SK-N-SH (cell line): ENCODE results near the gene RAPGEF4. TPM values are rescaled to one million over a fixed set of nuclear protein-coding genes. Genes with fewer than 3 reads are reported as not detected.

Experiments used
- CTCF ChIA-PET: fragments of 300-600, 350-600 bp; formaldehyde crosslinking; extraction: SDS; loops from one replicate; lab custom pipeline; 2021; lab: Yijun Ruan, JAX
- POLR2A ChIA-PET: fragments of 350-600 bp; sonication (Branson Sonifier 250); formaldehyde crosslinking; extraction: SDS; loops from one replicate; lab custom pipeline; 2020; ENCODE audit warnings: antibody characterized with exemption, inconsistent platforms; lab: Yijun Ruan, JAX
- DNase-seq: peaks from one replicate; pipeline ENCODE4 v3.0.0; 2012
- H2AFZ ChIP-seq: fragments of 200-600 bp; sonication (generic); 2 replicates; pipeline ENCODE4 v1.8.1; 2016; ENCODE audit warnings: antibody characterized with exemption, mild to moderate bottlenecking, low read depth
- H3F3A ChIP-seq: fragments of 200-600 bp; sonication (generic); replicated peaks from 2 replicates; pipeline ENCODE3; 2016; ENCODE audit warnings: antibody characterized with exemption, mild to moderate bottlenecking; ENCODE audit not compliant: insufficient read depth
- H3K27ac ChIP-seq, 2 experiments: fragments of 200-500 bp in 1 of 2; fragments of 200-600 bp in 1 of 2; sonication (Bioruptor generic) in 1 of 2; sonication (generic), shearing (Covaris generic) in 1 of 2; 2 replicates each; pipeline versions ENCODE4 v1.5.1 to v1.6.1; 2014 to 2016; ENCODE audit warnings: low read depth in 2 of 2, inconsistent platforms in 1 of 2, low read length in 1 of 2, mild to moderate bottlenecking in 1 of 2, mixed read lengths in 1 of 2
- H3K27me3 ChIP-seq: fragments of 200-600 bp; sonication (generic), shearing (Covaris generic); 2 replicates; pipeline ENCODE4 v1.6.1; 2016; ENCODE audit warnings: mixed run types; ENCODE audit not compliant: insufficient read depth
- H3K36me3 ChIP-seq, 2 experiments: fragments of 200-500 bp in 1 of 2; fragments of 200-600 bp in 1 of 2; sonication (Bioruptor generic) in 1 of 2; sonication (generic) in 1 of 2; replicated peaks in 1 of 2; 2 replicates each; pipeline versions ENCODE3 to v1.5.1; 2014 to 2016; ENCODE audit warnings: low read length in 1 of 2, mild to moderate bottlenecking in 1 of 2; ENCODE audit not compliant: insufficient read depth in 2 of 2, control insufficient read depth in 1 of 2
- H3K4me1 ChIP-seq, 2 experiments: fragments of 200-500 bp in 1 of 2; fragments of 200-600 bp in 1 of 2; sonication (Bioruptor generic) in 1 of 2; sonication (generic), shearing (Covaris generic) in 1 of 2; 2 replicates each; pipeline versions ENCODE4 v1.5.1 to v1.6.1; 2014 to 2016; ENCODE audit warnings: low read depth in 1 of 2, low read length in 1 of 2, mixed run types in 1 of 2; ENCODE audit not compliant: insufficient read depth in 2 of 2, control insufficient read depth in 1 of 2
- H3K4me2 ChIP-seq: fragments of 200-600 bp; sonication (generic), shearing (Covaris generic); 2 replicates; pipeline ENCODE4 v1.6.1; 2017; ENCODE audit warnings: mixed run types
- H3K4me3 ChIP-seq, 2 experiments: fragments of 200-500 bp in 1 of 2; fragments of 200-600 bp in 1 of 2; sonication (Bioruptor generic) in 1 of 2; sonication (generic), shearing (Covaris generic) in 1 of 2; 2 replicates each; pipeline versions ENCODE4 v1.5.1 to v1.8.1; 2014 to 2016; ENCODE audit warnings: low read depth in 2 of 2, inconsistent platforms in 1 of 2, low read length in 1 of 2, mild to moderate bottlenecking in 1 of 2, mixed read lengths in 1 of 2, moderate library complexity in 1 of 2
- H3K79me2 ChIP-seq: fragments of 200-600 bp; sonication (generic); 2 replicates; pipeline ENCODE4 v1.8.1; 2017; ENCODE audit warnings: mild to moderate bottlenecking; ENCODE audit not compliant: insufficient read depth
- H3K9ac ChIP-seq: fragments of 200-600 bp; sonication (generic); 2 replicates; pipeline ENCODE4 v1.6.1; 2017; ENCODE audit warnings: mixed run types
- H3K9me2 ChIP-seq: fragments of 200-600 bp; sonication (generic); 2 replicates; pipeline ENCODE4 v1.6.1; 2017; ENCODE audit warnings: mixed run types
- H3K9me3 ChIP-seq: fragments of 200-600 bp; sonication (generic); 2 replicates; pipeline ENCODE4 v1.6.1; 2017; ENCODE audit warnings: mixed run types, mild to moderate bottlenecking, moderate library complexity
- H4K20me1 ChIP-seq: fragments of 200-600 bp; sonication (generic); 2 replicates; pipeline ENCODE4 v1.6.1; 2017; ENCODE audit warnings: mild to moderate bottlenecking, mixed run types; ENCODE audit not compliant: insufficient read depth
- CHD2 ChIP-seq: fragments of 150-350 bp; IDR thresholded peaks from 2 replicates; pipeline ENCODE4 v1.6.1; 2018; ENCODE audit warnings: low read length; ENCODE audit not compliant: partially characterized antibody
- EP300 ChIP-seq, 2 experiments: IDR thresholded peaks; 2 replicates each; pipeline versions ENCODE4 v1.4.0 to v1.6.1; 2012; ENCODE audit warnings: borderline replicate concordance in 1 of 2, low read depth in 1 of 2, low read length in 1 of 2
- FOSL2 ChIP-seq: IDR thresholded peaks from 2 replicates; pipeline ENCODE4 v1.4.0; 2012; ENCODE audit warnings: low read depth, mild to moderate bottlenecking, moderate library complexity, borderline replicate concordance
- FOXM1 ChIP-seq: IDR thresholded peaks from 2 replicates; pipeline ENCODE4 v1.4.0; 2012; ENCODE audit warnings: low read depth, mild to moderate bottlenecking
- JUND ChIP-seq: IDR thresholded peaks from 2 replicates; pipeline ENCODE4 v1.4.0; 2012
- MEF2A ChIP-seq: IDR thresholded peaks from 2 replicates; pipeline ENCODE4 v1.4.0; 2012; ENCODE audit warnings: low read depth, borderline replicate concordance
- NFIC ChIP-seq: IDR thresholded peaks from 2 replicates; pipeline ENCODE4 v1.4.0; 2012; ENCODE audit warnings: borderline replicate concordance
- POLR2AphosphoS5 ChIP-seq: IDR thresholded peaks from 2 replicates; pipeline ENCODE4 v1.6.1; 2012; ENCODE audit warnings: low read depth, low read length
- RAD21 ChIP-seq: IDR thresholded peaks from 2 replicates; pipeline ENCODE4 v1.6.1; 2012; ENCODE audit warnings: mild to moderate bottlenecking, low read length
- RXRA ChIP-seq: IDR thresholded peaks from 2 replicates; pipeline ENCODE4 v1.4.0; 2012; ENCODE audit warnings: low read depth, mild to moderate bottlenecking, borderline replicate concordance
- TCF12 ChIP-seq: IDR thresholded peaks from 2 replicates; pipeline ENCODE4 v1.4.0; 2012
- WGBS: methylation state at CpG from one replicate; pipeline ENCODE4 v1.1.6; 2017; ENCODE audit warnings: low lambda C conversion rate; 5-methylcytosine and 5-hydroxymethylcytosine counted together
- polyA plus RNA-seq, 3 experiments: library from polyadenylated mRNA; depleted of rRNA; stranded (reverse); fragments of >200 nt; gene quantifications; 2 replicates each; pipeline ENCODE4 v1.2.3, GENCODE V29; 2012
- TF ChIP-seq, protein P1 (sequence below): fragments of 200-600 bp; sonication (generic); IDR thresholded peaks from 2 replicates; pipeline ENCODE4 v1.6.1; 2017; ENCODE audit warnings: antibody characterized with exemption, mild to moderate bottlenecking, moderate library complexity
- TF ChIP-seq, protein P2 (sequence below): IDR thresholded peaks from 2 replicates; pipeline ENCODE4 v1.4.0; 2012; ENCODE audit warnings: low read depth, borderline replicate concordance

RAPGEF4 gene
- polyA plus RNA-seq, 1 of the 3 experiments (the other 2 are of a cell fraction), result 0.30 TPM

GRCh38 chr2:172993931-172994717 lies 258.5 kb downstream of the RAPGEF4 start (continued):
- TF ChIP-seq POLR2AphosphoS5, result no peak
- TF ChIP-seq, all 33 proteins: peak for 0

GRCh38 chr2:172994864-172995263 lies 259.2 kb downstream of the RAPGEF4 start:
- POLR2A ChIA-PET, result interaction anchor here (0.6 kb wide), 1 partner anchor 387 kb away, joined by 3 read pairs; no protein-coding TSS in a partner anchor
- H3K79me2 ChIP-seq, result no peaks in the 10 kb centered on the region

DNA sequence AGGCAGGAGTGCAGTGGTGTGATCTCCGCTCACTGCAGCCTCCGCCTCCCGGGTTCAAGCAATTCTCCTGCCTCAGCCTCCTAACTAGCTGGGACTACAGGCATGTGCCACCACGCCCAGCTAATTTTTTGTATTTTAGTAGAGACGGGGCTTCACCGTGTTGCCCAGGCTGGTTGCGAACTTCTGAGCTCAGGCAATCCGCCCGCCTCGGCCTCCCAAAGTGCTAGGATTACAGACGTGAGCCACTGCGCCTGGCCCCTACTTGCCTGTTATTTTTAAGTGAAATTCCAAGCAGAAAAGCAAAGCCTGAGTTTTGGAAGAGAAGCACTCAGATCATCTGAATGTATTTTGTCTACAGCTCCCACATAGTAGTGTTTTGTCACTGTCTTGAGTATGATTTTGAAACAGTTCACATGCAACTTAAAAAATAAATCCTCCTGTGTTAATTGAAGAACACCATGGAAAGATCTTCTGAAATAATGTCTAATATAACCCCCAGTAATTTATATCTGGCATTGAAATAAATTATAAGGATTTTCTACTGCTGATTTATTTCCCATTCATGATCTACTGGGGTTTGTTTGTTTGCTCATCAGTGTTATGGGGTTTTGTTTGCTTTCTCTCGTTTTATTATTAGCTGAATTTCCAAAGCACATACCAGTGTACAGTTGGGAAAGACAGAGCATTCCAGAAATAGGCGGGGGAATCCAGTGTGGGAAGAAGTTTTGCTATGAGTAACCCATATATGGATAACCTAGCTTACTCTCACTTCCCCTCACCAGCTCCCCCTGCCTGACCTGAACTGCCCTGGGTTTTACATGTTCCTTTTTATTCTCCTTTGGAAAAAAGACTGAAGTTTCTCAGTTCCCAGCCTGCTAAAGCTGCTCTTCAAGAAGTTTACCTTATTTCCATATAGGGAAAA lies 259.9 kb downstream of the RAPGEF4 start:
- H3K79me2 ChIP-seq, result no peaks in the 10 kb centered on the region
- H3K9ac ChIP-seq, result no peak overlapping the region
- H3K9me3 ChIP-seq, result no peaks in the 10 kb centered on the region
- H2AFZ ChIP-seq, result peak overlapping the region; percentile 55; the same call in 1 of the 2 replicates
- WGBS, result 75% methylated on average over 12 of the region's 14 CpGs
- H3K9me2 ChIP-seq, result no peaks in the 10 kb centered on the region
- no peaks in the 10 kb centered on the region; a peak in 2 of 4 replicates for H3K4me1 ChIP-seq
- H3K4me2 ChIP-seq, result no peak overlapping the region
- CTCF ChIA-PET, result interaction anchor here (0.8 to 1.2 kb wide), 3 partner anchors 64 to 216 kb away, joined by 3 to 4 read pairs (median 3); no protein-coding TSS in a partner anchor
- peak overlapping the region; percentile 13 to 25; a peak in 2 of 4 replicates for H3K27ac ChIP-seq
- H3F3A ChIP-seq, result no peaks in the 10 kb centered on the region
- POLR2A ChIA-PET, result no interaction called here
- DNase-seq, result no peak
- no peaks in the 10 kb centered on the region for H3K27me3 ChIP-seq
- H3K36me3 ChIP-seq, result no peaks in the 10 kb centered on the region
- no peak overlapping the region for H3K4me3 ChIP-seq
- no peaks in the 10 kb centered on the region for H4K20me1 ChIP-seq
- TF ChIP-seq NFIC (no peak), RXRA (no peak), FOSL2 (no peak)
- TF ChIP-seq, protein P1, sequence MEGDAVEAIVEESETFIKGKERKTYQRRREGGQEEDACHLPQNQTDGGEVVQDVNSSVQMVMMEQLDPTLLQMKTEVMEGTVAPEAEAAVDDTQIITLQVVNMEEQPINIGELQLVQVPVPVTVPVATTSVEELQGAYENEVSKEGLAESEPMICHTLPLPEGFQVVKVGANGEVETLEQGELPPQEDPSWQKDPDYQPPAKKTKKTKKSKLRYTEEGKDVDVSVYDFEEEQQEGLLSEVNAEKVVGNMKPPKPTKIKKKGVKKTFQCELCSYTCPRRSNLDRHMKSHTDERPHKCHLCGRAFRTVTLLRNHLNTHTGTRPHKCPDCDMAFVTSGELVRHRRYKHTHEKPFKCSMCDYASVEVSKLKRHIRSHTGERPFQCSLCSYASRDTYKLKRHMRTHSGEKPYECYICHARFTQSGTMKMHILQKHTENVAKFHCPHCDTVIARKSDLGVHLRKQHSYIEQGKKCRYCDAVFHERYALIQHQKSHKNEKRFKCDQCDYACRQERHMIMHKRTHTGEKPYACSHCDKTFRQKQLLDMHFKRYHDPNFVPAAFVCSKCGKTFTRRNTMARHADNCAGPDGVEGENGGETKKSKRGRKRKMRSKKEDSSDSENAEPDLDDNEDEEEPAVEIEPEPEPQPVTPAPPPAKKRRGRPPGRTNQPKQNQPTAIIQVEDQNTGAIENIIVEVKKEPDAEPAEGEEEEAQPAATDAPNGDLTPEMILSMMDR, result peak; percentile 39
- TF ChIP-seq, all 33 proteins: peak for 1

More at GRCh38 chr2:172994864-172995263, 259.2 kb downstream of the RAPGEF4 start:
- Histone ChIP-seq H3K27me3 (no peaks in the 10 kb centered on the region), H3K4me1 (no peaks in the 10 kb centered on the region; a peak in 2 of 4 replicates), H3K9me3 (no peaks in the 10 kb centered on the region), H3K9ac (no peak overlapping the region), H3K36me3 (no peaks in the 10 kb centered on the region), H3K9me2 (no peaks in the 10 kb centered on the region), H3F3A (no peaks in the 10 kb centered on the region), H2AFZ (no peak overlapping the region), H3K27ac (no peak overlapping the region), H3K4me2 (no peak overlapping the region), H3K4me3 (no peak overlapping the region), H4K20me1 (no peaks in the 10 kb centered on the region)
- 95% methylated on average over 2 of the region's 2 CpGs for WGBS
- DNase-seq, result no peak
- CTCF ChIA-PET, result interaction anchor here (1.2 kb wide), 1 partner anchor 63 kb away, joined by 4 read pairs; no protein-coding TSS in a partner anchor
- no peak for TF ChIP-seq JUND
- TF ChIP-seq, protein P2, sequence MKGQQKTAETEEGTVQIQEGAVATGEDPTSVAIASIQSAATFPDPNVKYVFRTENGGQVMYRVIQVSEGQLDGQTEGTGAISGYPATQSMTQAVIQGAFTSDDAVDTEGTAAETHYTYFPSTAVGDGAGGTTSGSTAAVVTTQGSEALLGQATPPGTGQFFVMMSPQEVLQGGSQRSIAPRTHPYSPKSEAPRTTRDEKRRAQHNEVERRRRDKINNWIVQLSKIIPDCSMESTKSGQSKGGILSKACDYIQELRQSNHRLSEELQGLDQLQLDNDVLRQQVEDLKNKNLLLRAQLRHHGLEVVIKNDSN, result no peak
- TF ChIP-seq EP300 (IDR thresholded peaks at IDR 0.05; ENCODE audit: borderline replicate concordance in 1 of 2, low read depth in 1 of 2, low read length in 1 of 2), result no peak
- TF ChIP-seq RXRA, result no peak
- no peak for TF ChIP-seq NFIC
- TF ChIP-seq RAD21, result no peak
- TF ChIP-seq TCF12, result no peak
- no peak for TF ChIP-seq CHD2
- no peak for TF ChIP-seq MEF2A
- TF ChIP-seq FOXM1, result no peak
